ENCODE results near the gene BEND5.

The BEND5 gene

DNA sequence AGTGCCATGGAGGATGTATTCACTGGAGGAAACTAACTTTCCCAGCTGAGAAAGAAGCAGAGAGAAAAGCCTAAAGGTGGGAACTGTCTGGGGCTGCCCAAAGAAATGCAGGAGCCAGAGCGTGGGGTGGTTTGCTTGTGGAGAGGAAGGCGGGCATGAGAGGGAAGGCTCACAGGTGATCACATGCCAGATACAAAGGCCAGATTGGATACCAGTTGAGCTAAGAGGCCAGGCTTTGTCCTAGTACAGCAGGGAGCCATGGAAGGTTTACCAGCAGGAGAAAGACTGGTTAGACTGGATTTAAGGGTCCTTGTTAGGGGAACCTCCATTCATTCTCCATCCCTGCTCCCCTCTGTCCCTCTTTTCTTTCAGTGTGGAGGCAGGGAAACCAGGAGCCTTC lies 66.4 kb downstream of the BEND5 start:
- no peaks in the 10 kb centered on the region for H3K4me1 ChIP-seq (ENCODE audit: control insufficient read depth, insufficient read depth, low read length, poor library complexity, severe bottlenecking)
- H3K9me3 ChIP-seq (ENCODE audit: control insufficient read depth, low read length), result no peaks in the 10 kb centered on the region
- DNase-seq, result no peak
- no peaks in the 10 kb centered on the region for H3K27me3 ChIP-seq (replicated peaks; ENCODE audit: control insufficient read depth, insufficient read depth, low read length, poor library complexity, severe bottlenecking)
- no peak overlapping the region for H3K4me3 ChIP-seq (ENCODE audit: insufficient read depth, low read depth, low read length, poor library complexity, severe bottlenecking)
- no peaks in the 10 kb centered on the region for H3K36me3 ChIP-seq (ENCODE audit: control insufficient read depth, insufficient read depth, low read length)
- no peak overlapping the region for H3K27ac ChIP-seq (ENCODE audit: insufficient read depth, low read length, poor library complexity, severe bottlenecking)

DNA sequence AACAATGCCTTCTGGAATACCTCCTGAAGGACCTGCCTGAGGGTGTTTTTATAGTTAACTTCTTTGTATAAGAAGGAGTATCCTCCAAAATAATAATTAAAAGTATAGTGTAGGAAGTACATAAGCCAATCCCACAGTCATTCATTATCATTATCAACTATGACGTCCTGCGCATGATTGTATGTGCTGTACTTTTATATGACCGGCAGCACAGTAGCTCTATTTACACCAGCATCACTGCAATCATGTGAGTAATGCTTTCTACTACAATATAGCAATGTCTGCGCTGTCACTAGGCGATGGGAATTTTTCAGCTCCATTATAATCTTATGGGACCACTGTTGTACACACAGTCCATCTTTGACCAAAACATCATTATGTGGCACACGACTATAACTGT lies 72.0 kb downstream of the BEND5 start:
- no peak overlapping the region for H3K4me3 ChIP-seq (ENCODE audit: insufficient read depth, low read depth, low read length, poor library complexity, severe bottlenecking)
- no peaks in the 10 kb centered on the region for H3K27me3 ChIP-seq (replicated peaks; ENCODE audit: control insufficient read depth, insufficient read depth, low read length, poor library complexity, severe bottlenecking)
- DNase-seq, result no peak
- H3K27ac ChIP-seq (ENCODE audit: insufficient read depth, low read length, poor library complexity, severe bottlenecking), result no peak overlapping the region
- no peaks in the 10 kb centered on the region for H3K4me1 ChIP-seq (ENCODE audit: control insufficient read depth, insufficient read depth, low read length, poor library complexity, severe bottlenecking)
- H3K36me3 ChIP-seq (ENCODE audit: control insufficient read depth, insufficient read depth, low read length), result no peaks in the 10 kb centered on the region
- no peaks in the 10 kb centered on the region for H3K9me3 ChIP-seq (ENCODE audit: control insufficient read depth, low read length)

DNA sequence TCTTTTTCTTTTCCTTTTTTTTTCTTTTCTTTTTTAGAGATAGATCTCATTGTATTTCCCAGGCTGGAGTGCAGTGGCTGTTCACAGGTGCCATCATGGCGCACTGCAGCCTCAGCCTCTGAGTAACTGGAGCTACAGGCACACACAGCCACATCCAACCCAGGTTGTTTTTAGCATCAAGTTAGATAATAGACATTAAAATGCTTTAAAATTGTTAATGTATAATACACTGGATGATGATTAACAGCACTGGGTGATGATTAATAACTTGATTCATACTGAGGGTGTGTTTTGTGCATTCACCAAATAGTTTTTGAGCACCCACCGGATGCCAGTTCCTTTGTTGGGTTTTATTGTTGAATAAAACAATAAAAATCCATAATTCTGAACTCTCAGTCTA lies 75.2 kb downstream of the BEND5 start:
- Histone ChIP-seq H3K27me3 (replicated peaks; ENCODE audit: control insufficient read depth, insufficient read depth, low read length, poor library complexity, severe bottlenecking) (no peaks in the 10 kb centered on the region), H3K9me3 (ENCODE audit: control insufficient read depth, low read length) (no peaks in the 10 kb centered on the region), H3K4me3 (ENCODE audit: insufficient read depth, low read depth, low read length, poor library complexity, severe bottlenecking) (no peak overlapping the region), H3K4me1 (ENCODE audit: control insufficient read depth, insufficient read depth, low read length, poor library complexity, severe bottlenecking) (no peaks in the 10 kb centered on the region), H3K36me3 (ENCODE audit: control insufficient read depth, insufficient read depth, low read length) (no peaks in the 10 kb centered on the region), H3K27ac (ENCODE audit: insufficient read depth, low read length, poor library complexity, severe bottlenecking) (no peak overlapping the region)
- DNase-seq, result no peak

DNA sequence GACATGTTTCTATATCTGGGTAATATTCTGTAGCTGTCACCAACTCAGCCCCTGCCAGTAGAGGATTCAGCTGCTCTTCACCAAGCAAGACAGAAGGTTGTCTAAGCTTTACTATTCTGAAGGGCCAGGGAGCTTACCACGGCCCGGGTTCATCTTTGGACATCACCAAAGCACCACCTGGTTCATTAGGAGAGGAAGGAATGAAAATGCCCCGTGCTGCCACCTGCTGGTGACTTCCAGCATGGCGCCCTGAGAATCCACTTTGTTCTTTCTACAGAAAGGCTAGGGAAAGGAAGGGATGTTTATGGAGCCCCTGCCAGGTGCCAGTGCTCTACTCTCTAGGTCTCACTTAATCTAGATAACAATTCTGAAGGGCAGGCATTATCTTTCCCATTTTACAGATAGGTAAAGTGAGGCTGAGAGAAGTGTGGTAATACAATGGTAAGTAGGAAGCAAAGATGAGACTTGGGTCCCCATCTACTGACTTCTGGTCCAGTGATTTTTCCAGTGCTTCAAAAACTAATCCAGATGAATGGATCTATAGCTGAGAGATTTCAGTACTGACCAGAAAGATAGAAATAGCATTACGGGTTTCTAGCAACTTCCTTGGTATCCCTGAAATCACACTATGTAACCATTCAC lies 79.5 kb downstream of the BEND5 start:
- DNase-seq, result no peak
- no peaks in the 10 kb centered on the region for H3K27me3 ChIP-seq (replicated peaks; ENCODE audit: control insufficient read depth, insufficient read depth, low read length, poor library complexity, severe bottlenecking)

DNA sequence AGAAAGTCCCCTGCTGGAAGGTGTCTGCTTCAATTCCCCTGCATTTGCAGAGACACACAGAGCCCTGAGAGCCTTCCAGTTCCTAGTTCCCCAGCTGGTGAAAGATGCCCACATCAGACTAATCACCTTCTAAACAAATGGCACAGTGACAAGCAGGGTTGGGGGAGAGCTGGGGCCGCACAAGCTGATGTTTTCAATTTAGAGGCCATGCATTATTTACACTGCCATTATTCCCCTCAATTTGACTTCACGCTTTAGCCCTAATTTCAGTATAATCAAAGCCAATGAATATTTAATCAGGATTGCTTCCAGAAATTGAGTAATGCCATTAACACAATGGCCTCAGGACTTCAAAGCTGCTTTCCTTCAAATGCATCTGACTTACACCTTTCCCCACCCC lies 81.5 kb downstream of the BEND5 start:
- Histone ChIP-seq H3K27me3 (replicated peaks; ENCODE audit: control insufficient read depth, insufficient read depth, low read length, poor library complexity, severe bottlenecking) (no peaks in the 10 kb centered on the region), H3K27ac (ENCODE audit: insufficient read depth, low read length, poor library complexity, severe bottlenecking) (no peak overlapping the region), H3K4me1 (ENCODE audit: control insufficient read depth, insufficient read depth, low read length, poor library complexity, severe bottlenecking) (no peaks in the 10 kb centered on the region), H3K9me3 (ENCODE audit: control insufficient read depth, low read length) (no peaks in the 10 kb centered on the region), H3K36me3 (ENCODE audit: control insufficient read depth, insufficient read depth, low read length) (no peaks in the 10 kb centered on the region), H3K4me3 (ENCODE audit: insufficient read depth, low read depth, low read length, poor library complexity, severe bottlenecking) (no peak overlapping the region)
- DNase-seq, result no peak

More for the DNA sequence above, 79.5 kb downstream of the BEND5 start:
- no peak overlapping the region for H3K27ac ChIP-seq (ENCODE audit: insufficient read depth, low read length, poor library complexity, severe bottlenecking)
- no peaks in the 10 kb centered on the region for H3K9me3 ChIP-seq (ENCODE audit: control insufficient read depth, low read length)
- no peaks in the 10 kb centered on the region for H3K36me3 ChIP-seq (ENCODE audit: control insufficient read depth, insufficient read depth, low read length)
- no peaks in the 10 kb centered on the region for H3K4me1 ChIP-seq (ENCODE audit: control insufficient read depth, insufficient read depth, low read length, poor library complexity, severe bottlenecking)
- no peak overlapping the region for H3K4me3 ChIP-seq (ENCODE audit: insufficient read depth, low read depth, low read length, poor library complexity, severe bottlenecking)

DNA sequence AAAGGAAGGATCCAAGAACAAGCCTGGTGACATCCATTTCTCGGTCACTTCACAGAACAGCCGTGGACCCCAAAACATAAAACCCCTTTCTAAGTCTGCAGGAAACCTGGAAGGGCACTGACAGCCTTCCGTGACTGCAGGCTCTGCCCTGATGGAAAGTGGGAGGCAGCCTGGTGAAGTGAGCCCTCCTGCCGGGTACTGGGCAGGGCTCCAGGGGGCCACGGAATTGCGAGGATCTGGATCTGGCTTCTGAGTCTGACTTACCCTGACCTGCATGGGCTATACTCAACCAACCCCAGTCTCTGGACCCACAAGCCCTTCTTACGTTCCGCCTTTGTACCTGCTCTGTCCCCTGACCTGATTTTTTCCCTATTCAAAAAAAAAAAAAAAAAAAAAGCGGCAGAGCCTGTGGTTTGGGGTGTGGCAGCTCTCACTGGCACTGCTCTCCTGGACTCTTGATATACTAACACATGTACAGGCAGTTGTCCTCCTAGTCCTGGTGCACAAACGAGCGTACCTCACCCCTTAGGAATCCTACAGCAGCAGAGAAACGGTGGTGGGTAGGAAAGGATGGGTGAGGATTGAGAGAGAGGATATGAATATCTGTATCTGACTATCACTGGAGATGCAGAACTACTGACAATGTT lies 82.9 kb downstream of the BEND5 start:
- Histone ChIP-seq H3K27ac (ENCODE audit: insufficient read depth, low read length, poor library complexity, severe bottlenecking) (no peak overlapping the region), H3K9me3 (ENCODE audit: control insufficient read depth, low read length) (no peaks in the 10 kb centered on the region), H3K27me3 (replicated peaks; ENCODE audit: control insufficient read depth, insufficient read depth, low read length, poor library complexity, severe bottlenecking) (no peaks in the 10 kb centered on the region), H3K36me3 (ENCODE audit: control insufficient read depth, insufficient read depth, low read length) (no peaks in the 10 kb centered on the region), H3K4me3 (ENCODE audit: insufficient read depth, low read depth, low read length, poor library complexity, severe bottlenecking) (no peak overlapping the region), H3K4me1 (ENCODE audit: control insufficient read depth, insufficient read depth, low read length, poor library complexity, severe bottlenecking) (no peaks in the 10 kb centered on the region)
- DNase-seq, result no peak

DNA sequence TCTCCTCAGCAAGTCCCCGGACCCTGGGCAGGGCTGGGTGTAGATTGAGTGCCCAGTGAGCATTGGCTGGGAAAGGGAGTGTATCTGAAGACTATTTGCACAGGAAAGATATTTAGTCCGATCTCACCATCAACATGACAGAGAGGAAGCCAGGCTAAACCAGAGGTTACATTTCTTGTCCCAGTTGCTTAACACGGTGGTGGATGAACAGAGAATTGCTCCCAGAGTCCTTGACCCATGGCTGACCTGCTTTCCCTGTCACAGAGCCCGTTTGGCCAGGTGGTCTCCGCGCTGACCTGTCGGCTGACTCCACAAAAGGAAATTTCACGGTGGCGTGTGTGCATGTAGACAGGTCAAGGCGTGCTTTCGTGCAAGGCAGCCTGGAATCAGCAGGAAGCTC lies 83.5 kb downstream of the BEND5 start:
- Histone ChIP-seq H3K36me3 (ENCODE audit: control insufficient read depth, insufficient read depth, low read length) (no peaks in the 10 kb centered on the region), H3K27ac (ENCODE audit: insufficient read depth, low read length, poor library complexity, severe bottlenecking) (no peak overlapping the region), H3K9me3 (ENCODE audit: control insufficient read depth, low read length) (no peaks in the 10 kb centered on the region), H3K4me1 (ENCODE audit: control insufficient read depth, insufficient read depth, low read length, poor library complexity, severe bottlenecking) (no peaks in the 10 kb centered on the region), H3K27me3 (replicated peaks; ENCODE audit: control insufficient read depth, insufficient read depth, low read length, poor library complexity, severe bottlenecking) (no peaks in the 10 kb centered on the region), H3K4me3 (ENCODE audit: insufficient read depth, low read depth, low read length, poor library complexity, severe bottlenecking) (no peak overlapping the region)
- DNase-seq, result no peak

DNA sequence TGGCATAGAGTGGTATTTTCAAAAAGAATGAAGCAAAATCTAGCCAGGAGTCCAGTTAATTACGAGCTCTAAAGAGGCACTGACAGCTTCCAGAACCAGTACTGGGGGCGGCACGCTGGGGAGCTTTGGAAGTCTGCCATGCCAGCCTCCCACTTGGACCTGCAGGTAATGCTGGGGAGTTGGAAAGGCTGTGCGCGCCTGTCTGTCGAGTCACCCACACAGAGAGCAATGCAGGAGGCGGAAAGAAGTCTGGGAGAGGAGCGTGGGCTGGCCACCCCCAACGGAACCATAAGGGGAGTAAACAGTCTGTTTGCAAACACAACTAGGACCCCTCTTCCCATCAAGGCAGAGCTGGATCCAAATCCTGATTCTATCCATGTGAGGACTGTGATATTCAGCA lies 84.5 kb downstream of the BEND5 start:
- no peak for DNase-seq
- H3K4me1 ChIP-seq (ENCODE audit: control insufficient read depth, insufficient read depth, low read length, poor library complexity, severe bottlenecking), result no peaks in the 10 kb centered on the region
- no peak overlapping the region for H3K27ac ChIP-seq (ENCODE audit: insufficient read depth, low read length, poor library complexity, severe bottlenecking)
- H3K9me3 ChIP-seq (ENCODE audit: control insufficient read depth, low read length), result no peaks in the 10 kb centered on the region
- H3K4me3 ChIP-seq (ENCODE audit: insufficient read depth, low read depth, low read length, poor library complexity, severe bottlenecking), result no peak overlapping the region
- no peaks in the 10 kb centered on the region for H3K27me3 ChIP-seq (replicated peaks; ENCODE audit: control insufficient read depth, insufficient read depth, low read length, poor library complexity, severe bottlenecking)
- no peaks in the 10 kb centered on the region for H3K36me3 ChIP-seq (ENCODE audit: control insufficient read depth, insufficient read depth, low read length)

DNA sequence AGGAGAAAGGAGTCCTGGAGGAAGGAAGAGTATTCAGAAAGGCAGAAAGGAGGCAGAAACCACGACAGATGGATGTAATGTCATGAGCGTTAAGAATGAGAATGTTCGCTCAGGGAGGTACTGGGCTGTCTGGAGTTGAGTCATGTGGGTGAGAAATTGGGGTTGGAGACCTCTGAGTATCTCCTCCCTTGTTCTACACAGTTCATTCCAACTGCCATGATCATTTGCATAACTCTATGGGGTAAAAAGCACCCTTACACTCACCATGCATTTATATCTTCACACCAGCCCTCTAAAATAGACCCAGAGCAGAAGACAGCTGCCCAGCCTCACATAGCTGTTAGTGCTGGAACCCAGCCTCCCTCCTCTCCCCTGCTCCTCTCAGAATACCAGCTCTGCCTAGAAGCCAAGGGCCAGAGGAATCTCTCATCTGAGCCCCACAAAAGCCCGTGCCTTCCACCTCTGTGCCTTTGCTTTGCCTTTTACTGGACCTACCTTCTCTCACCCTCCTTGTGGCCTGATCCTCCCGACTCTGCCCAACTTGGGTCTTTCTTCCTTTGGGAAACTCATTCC lies 85.2 kb downstream of the BEND5 start:
- Histone ChIP-seq H3K36me3 (ENCODE audit: control insufficient read depth, insufficient read depth, low read length) (no peaks in the 10 kb centered on the region), H3K27ac (ENCODE audit: insufficient read depth, low read length, poor library complexity, severe bottlenecking) (no peak overlapping the region), H3K4me3 (ENCODE audit: insufficient read depth, low read depth, low read length, poor library complexity, severe bottlenecking) (no peak overlapping the region), H3K4me1 (ENCODE audit: control insufficient read depth, insufficient read depth, low read length, poor library complexity, severe bottlenecking) (no peaks in the 10 kb centered on the region), H3K9me3 (ENCODE audit: control insufficient read depth, low read length) (no peaks in the 10 kb centered on the region), H3K27me3 (replicated peaks; ENCODE audit: control insufficient read depth, insufficient read depth, low read length, poor library complexity, severe bottlenecking) (no peaks in the 10 kb centered on the region)
- no peak for DNase-seq

DNA sequence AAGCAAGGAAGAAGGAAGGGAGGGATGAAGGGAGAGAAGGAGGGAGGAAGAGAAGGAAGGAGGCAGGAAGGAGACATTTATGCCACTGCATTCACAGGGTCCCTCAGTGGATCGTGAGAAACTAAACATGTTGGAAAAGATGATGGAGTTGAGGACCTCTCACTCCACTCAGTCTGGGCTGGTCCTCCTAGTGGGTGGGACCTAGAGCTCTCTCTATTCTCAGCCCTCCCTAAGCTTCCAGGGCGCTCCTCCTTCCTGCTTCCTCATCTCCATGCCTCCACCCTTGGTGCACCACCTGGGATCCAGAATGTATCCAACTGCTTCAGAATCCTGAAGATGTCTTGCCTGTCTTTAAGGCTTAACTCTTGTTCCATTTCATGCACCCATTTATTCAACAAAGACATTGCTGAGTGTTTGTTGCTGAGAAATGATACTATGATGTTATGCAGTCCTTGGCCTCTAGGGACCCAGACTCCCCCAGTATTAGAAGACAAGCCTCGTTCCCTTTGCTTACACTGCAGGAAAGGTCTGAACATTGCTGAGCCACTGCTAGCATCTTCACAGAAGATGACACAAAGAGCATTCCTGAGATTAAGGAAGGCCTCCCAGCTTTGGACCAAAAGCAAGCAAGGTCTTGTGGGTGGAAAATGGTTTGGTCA lies 88.5 kb downstream of the BEND5 start:
- Histone ChIP-seq H3K4me3 (ENCODE audit: insufficient read depth, low read depth, low read length, poor library complexity, severe bottlenecking) (no peak overlapping the region), H3K9me3 (ENCODE audit: control insufficient read depth, low read length) (no peaks in the 10 kb centered on the region), H3K27me3 (replicated peaks; ENCODE audit: control insufficient read depth, insufficient read depth, low read length, poor library complexity, severe bottlenecking) (no peaks in the 10 kb centered on the region), H3K27ac (ENCODE audit: insufficient read depth, low read length, poor library complexity, severe bottlenecking) (no peak overlapping the region), H3K4me1 (ENCODE audit: control insufficient read depth, insufficient read depth, low read length, poor library complexity, severe bottlenecking) (no peaks in the 10 kb centered on the region), H3K36me3 (ENCODE audit: control insufficient read depth, insufficient read depth, low read length) (no peaks in the 10 kb centered on the region)
- DNase-seq, result no peak
